NCI-H345 (cell line): ENCODE results near the gene TBX3.

Source experiments
- DNase-seq: peaks from one replicate; lab custom pipeline; 2025; lab: John Stamatoyannopoulos, UW

Gene TBX3

GRCh38 chr12:114682785-114683708 is 928 bp downstream of the TBX3 start:
- DNase-seq: peak; percentile 39

GRCh38 chr12:114682106-114682784 is 1.7 kb downstream of the TBX3 start:
- peak; percentile 12 for DNase-seq

GRCh38 chr12:114681116-114681871 is 2.7 kb downstream of the TBX3 start:
- no peak for DNase-seq

- no peak for DNase-seq
These were observed 3.3 kb downstream of the TBX3 start for GRCh38 chr12:114680604-114681069.

- DNase-seq: no peak
These were observed 4.0 kb downstream of the TBX3 start for GRCh38 chr12:114679942-114680341.

- no peak for DNase-seq
These were observed 4.5 kb downstream of the TBX3 start for GRCh38 chr12:114679452-114679875.

- DNase-seq: no peak
These were observed 5.3 kb downstream of the TBX3 start for GRCh38 chr12:114678718-114679117.

GRCh38 chr12:114678028-114678427 is 5.9 kb downstream of the TBX3 start:
- no peak for DNase-seq

- no peak for DNase-seq
These were observed 7.7 kb downstream of the TBX3 start for GRCh38 chr12:114676142-114676741.

GRCh38 chr12:114674251-114675047 is 9.5 kb downstream of the TBX3 start:
- DNase-seq: no peak

- DNase-seq: no peak
These were observed 10.1 kb downstream of the TBX3 start for GRCh38 chr12:114673901-114674250.

- no peak for DNase-seq
These were observed 10.7 kb downstream of the TBX3 start for GRCh38 chr12:114673169-114673833.

- DNase-seq: no peak
These were observed 11.2 kb downstream of the TBX3 start for GRCh38 chr12:114672817-114673168.

- DNase-seq: no peak
These were observed 12.2 kb downstream of the TBX3 start for GRCh38 chr12:114671443-114672411.

- no peak for DNase-seq
These were observed 12.9 kb downstream of the TBX3 start for GRCh38 chr12:114671066-114671442.

GRCh38 chr12:114670291-114670980 is 13.5 kb downstream of the TBX3 start:
- no peak for DNase-seq

GRCh38 chr12:114669401-114670290 is 14.3 kb downstream of the TBX3 start:
- DNase-seq: no peak

GRCh38 chr12:114668886-114669288 is 15.1 kb downstream of the TBX3 start:
- no peak for DNase-seq
